Frontal cortex (tissue), 4 donors: ENCODE results near the gene CARD10. TPM values are rescaled to one million over a fixed set of nuclear protein-coding genes. Genes with fewer than 3 reads are reported as not detected.

Source experiments
- DNase-seq, 2 donors: peaks; one replicate each; pipeline ENCODE4 v3.0.0; 2012; ENCODE audit warnings: low spot score in 2 of 2
- FAIRE-seq: peaks from 2 replicates; lab custom pipeline; 2012; peaks lifted over from hg19 to GRCh38; lab: Jason Lieb, UNC
- total RNA-seq: library from RNA; depleted of rRNA; stranded (reverse); fragments of >200 nt; gene quantifications from one replicate; pipeline ENCODE4 v1.2.3, GENCODE V29; 2014
- donor health status: control.
- donor health status: control.
- donor health status: control.

CARD10 gene
- total RNA-seq, 1 donor from 2014 or later, result 4.1 TPM

- DNase-seq (peak in 1 of 2 donors; percentile 58), FAIRE-seq (no peak)
Observed at GRCh38 chr22:37492428-37493344, 26.5 kb downstream of the CARD10 start.

- DNase-seq, result no peak
- no peak for FAIRE-seq
Observed at GRCh38 chr22:37491559-37492427, 27.4 kb downstream of the CARD10 start.

GRCh38 chr22:37491106-37491505 is 28.1 kb downstream of the CARD10 start:
- DNase-seq, result no peak
- FAIRE-seq, result no peak

GRCh38 chr22:37489983-37490382 is 29.2 kb downstream of the CARD10 start:
- no peak for DNase-seq
- no peak for FAIRE-seq

GRCh38 chr22:37488337-37489135 is 30.7 kb downstream of the CARD10 start:
- no peak for DNase-seq
- FAIRE-seq, result no peak

- DNase-seq (no peak), FAIRE-seq (no peak)
Observed at GRCh38 chr22:37487571-37487970, 31.6 kb downstream of the CARD10 start.

- FAIRE-seq, result no peak
- DNase-seq, result no peak
Observed at GRCh38 chr22:37487129-37487528, 32.1 kb downstream of the CARD10 start.

- FAIRE-seq (no peak), DNase-seq (peak; percentile 62 to 77)
Observed at GRCh38 chr22:37486224-37486845, 32.9 kb downstream of the CARD10 start, which contains the start of gene MFNG. Gene MFNG (minus strand): TSS chr22:37486384. CDS start chr22:37486177, 207 bp downstream.

- DNase-seq, result no peak
- no peak for FAIRE-seq
Observed at GRCh38 chr22:37485395-37486223, 33.6 kb downstream of the CARD10 start.

- DNase-seq (peak in 1 of 2 donors; percentile 44), FAIRE-seq (no peak)
Observed at GRCh38 chr22:37484480-37485394, 34.5 kb downstream of the CARD10 start.

GRCh38 chr22:37483050-37483449 is 36.2 kb downstream of the CARD10 start:
- no peak for FAIRE-seq
- DNase-seq, result no peak

GRCh38 chr22:37482244-37482643 is 37.0 kb downstream of the CARD10 start:
- no peak for DNase-seq
- FAIRE-seq, result no peak

GRCh38 chr22:37481347-37481907 is 37.8 kb downstream of the CARD10 start:
- FAIRE-seq (no peak), DNase-seq (no peak)

GRCh38 chr22:37480387-37481346 is 38.5 kb downstream of the CARD10 start:
- FAIRE-seq, result no peak
- DNase-seq, result no peak

GRCh38 chr22:37479196-37479595 is 40.0 kb downstream of the CARD10 start:
- FAIRE-seq (no peak), DNase-seq (no peak)
